Upper lobe of left lung (tissue), 4 donors: ENCODE results near the gene SHC2.

Source experiments
- CTCF ChIP-seq, 6 experiments: fragments of 450-650 bp in 4 of 6; fragments of 200-600 bp in 2 of 6; sonication (generic) in 2 of 6; IDR thresholded peaks; one replicate each; pipeline ENCODE4 v1.5.1; 2016 to 2019; ENCODE audit warnings: antibody characterized with exemption in 6 of 6
- EP300 ChIP-seq, 4 donors: sonication (generic); formaldehyde crosslinking; IDR thresholded peaks; one replicate each; pipeline ENCODE4 v1.5.1; 2017; ENCODE audit warnings: antibody characterized with exemption in 4 of 4, control low read depth in 2 of 4
- POLR2A ChIP-seq, 4 donors: fragments of 450-650 bp; IDR thresholded peaks; one replicate each; pipeline ENCODE4 v1.5.1; 2016 to 2017; ENCODE audit warnings: antibody characterized with exemption in 4 of 4, mild to moderate bottlenecking in 2 of 4

- TF ChIP-seq POLR2A (IDR thresholded peaks at IDR 0.05) (no peak), EP300 (IDR thresholded peaks at IDR 0.05) (no peak), CTCF (IDR thresholded peaks at IDR 0.05) (no peak)
These were observed 34.2 kb upstream of the SHC2 start for GRCh38 chr19:495081-495401.
